Fibroblast of mammary gland (primary cell): ENCODE results near the gene KLHDC10.
"Not testable (repeated sequence)": the region's sequence is repeated elsewhere in the genome, so short reads cannot be mapped to it uniquely, and the experiment has no call there.

ENCODE experiments used
- DNase-seq: peaks from one replicate; pipeline ENCODE4 v3.0.0-alpha.2; 2010; ENCODE audit warnings: low read depth
- H3K4me3 ChIP-seq: 2 replicates; pipeline ENCODE4 v1.5.1; 2011; ENCODE audit warnings: low read depth, mild to moderate bottlenecking, low read length, moderate library complexity; ENCODE audit not compliant: control insufficient read depth
- TF ChIP-seq, protein P1 (sequence below): conservative IDR thresholded peaks from 2 replicates; pipeline ENCODE4 v1.5.1; 2011; ENCODE audit warnings: low read depth, low read length, inconsistent platforms; ENCODE audit not compliant: control insufficient read depth, insufficient read depth

KLHDC10 gene

GRCh38 chr7:130112093-130112492, 41.8 kb downstream of the KLHDC10 start:
- TF ChIP-seq, protein P1, sequence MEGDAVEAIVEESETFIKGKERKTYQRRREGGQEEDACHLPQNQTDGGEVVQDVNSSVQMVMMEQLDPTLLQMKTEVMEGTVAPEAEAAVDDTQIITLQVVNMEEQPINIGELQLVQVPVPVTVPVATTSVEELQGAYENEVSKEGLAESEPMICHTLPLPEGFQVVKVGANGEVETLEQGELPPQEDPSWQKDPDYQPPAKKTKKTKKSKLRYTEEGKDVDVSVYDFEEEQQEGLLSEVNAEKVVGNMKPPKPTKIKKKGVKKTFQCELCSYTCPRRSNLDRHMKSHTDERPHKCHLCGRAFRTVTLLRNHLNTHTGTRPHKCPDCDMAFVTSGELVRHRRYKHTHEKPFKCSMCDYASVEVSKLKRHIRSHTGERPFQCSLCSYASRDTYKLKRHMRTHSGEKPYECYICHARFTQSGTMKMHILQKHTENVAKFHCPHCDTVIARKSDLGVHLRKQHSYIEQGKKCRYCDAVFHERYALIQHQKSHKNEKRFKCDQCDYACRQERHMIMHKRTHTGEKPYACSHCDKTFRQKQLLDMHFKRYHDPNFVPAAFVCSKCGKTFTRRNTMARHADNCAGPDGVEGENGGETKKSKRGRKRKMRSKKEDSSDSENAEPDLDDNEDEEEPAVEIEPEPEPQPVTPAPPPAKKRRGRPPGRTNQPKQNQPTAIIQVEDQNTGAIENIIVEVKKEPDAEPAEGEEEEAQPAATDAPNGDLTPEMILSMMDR = no peak
- H3K4me3 ChIP-seq = no peak overlapping the region
- no peak for DNase-seq

DNA sequence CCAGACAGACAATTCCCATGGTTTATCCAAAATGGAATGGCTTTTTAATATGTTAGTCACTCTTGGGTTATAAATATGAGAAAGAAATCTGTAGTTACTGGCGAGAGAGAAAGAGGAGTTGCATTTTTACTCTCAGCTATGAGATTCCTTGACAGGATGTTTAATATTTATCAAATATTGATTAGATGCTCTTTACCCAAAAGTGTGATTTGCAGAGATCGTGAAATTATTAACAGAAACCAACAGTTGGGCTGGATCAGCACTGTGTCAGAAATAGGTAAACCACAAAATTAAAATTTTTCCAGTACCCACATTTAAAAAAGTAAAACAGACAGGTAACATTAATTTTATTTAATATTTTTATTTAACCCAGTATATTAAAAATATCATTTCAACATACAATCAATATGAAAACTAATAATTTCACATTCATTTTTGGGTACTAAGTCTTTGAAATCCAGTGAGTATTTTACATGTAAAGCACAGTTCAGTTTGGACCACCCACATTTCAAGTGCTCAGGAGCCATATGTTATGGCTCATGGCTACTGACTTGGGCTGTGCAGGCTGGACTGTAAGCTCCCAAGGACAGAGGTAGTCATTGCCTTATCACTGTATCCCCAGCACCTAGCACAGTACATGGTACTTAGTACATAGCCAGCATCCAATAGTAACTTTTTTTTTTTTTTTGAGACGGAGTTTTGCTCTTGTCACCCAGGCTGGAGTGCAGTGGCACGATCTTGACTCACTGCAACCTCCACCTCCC, 42.5 kb downstream of the KLHDC10 start:
- no peak for DNase-seq
- TF ChIP-seq, protein P1 = no peak
- H3K4me3 ChIP-seq = no peak overlapping the region

DNA sequence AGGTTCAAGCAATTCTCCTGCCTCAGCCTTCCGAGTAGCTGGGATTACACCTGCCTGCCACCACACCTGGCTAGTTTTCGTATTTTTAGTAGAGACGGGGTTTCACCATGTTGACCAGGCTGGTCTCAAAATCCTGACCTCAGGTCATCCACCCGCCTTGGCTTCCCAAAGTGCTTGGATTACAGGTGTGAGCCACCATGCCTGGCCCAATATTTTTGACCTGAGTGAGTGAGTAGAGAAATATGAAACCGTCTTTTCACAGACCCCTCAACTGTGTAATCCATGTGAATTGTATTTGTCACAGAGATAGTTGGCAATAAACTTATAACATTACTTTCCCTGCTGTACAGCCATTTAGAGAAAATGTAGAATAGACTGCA, 43.1 kb downstream of the KLHDC10 start:
- H3K4me3 ChIP-seq, DNase-seq: not testable (repeated sequence)

GRCh38 chr7:130113887-130114286, 43.6 kb downstream of the KLHDC10 start:
- TF ChIP-seq, protein P1 = no peak
- no peak overlapping the region for H3K4me3 ChIP-seq
- DNase-seq = no peak

DNA sequence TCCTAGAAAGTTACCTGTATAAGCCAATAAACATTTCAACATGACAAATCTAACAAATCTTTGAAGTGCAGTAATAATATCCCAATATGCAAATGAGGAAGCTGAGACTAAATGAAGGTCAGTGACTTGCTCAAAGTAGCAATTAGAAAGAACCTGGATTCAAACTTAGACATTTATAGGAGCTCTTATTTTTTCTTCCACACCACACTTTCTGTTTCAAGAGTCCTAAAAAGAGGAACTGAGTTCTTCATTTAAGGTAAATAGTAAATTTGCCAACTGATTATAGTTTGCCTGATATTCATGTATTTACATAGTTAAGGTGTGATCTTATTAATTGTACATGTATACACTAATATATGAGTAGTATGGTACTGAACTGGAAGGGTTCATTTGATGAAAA, 44.0 kb downstream of the KLHDC10 start:
- TF ChIP-seq, protein P1 = no peak
- DNase-seq = no peak
- no peak overlapping the region for H3K4me3 ChIP-seq

- no peak overlapping the region for H3K4me3 ChIP-seq
- TF ChIP-seq, protein P1 = no peak
- DNase-seq = no peak
Measured at GRCh38 chr7:130114776-130115175, 44.4 kb downstream of the KLHDC10 start.

DNA sequence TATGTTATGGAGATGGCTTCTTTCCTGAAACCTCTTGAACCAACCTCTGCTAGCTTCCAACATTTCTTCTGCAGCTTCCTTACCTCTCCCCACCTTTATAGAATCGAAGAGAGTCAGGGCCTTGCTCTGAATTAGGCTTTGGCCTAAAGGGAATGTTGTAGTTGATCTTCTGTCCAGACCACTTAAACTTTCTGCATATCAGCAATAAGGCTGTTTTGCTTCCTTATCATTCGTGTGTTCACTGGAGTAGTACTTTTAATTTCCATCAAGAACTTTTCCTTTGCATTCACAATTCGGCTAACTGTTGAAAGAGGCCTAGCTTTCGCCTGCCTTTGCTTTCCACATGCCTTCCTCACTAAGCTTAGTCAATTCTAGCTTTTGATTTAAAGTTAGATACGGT, 48.0 kb downstream of the KLHDC10 start:
- H3K4me3 ChIP-seq = no peak overlapping the region
- no peak for DNase-seq
- TF ChIP-seq, protein P1 = no peak
